Psoas muscle (tissue), 8 donors: Measurements from ENCODE around the gene TCF7L1. TPM values are rescaled to one million over a fixed set of nuclear protein-coding genes. Genes with fewer than 3 reads are reported as not detected.

Experiments
- ATAC-seq, 4 donors: fragments of 200-7000 bp; cut with Tn5 transposase; one replicate each; pipeline ENCODE4 v1.9.1; 2020; ENCODE audit warnings: moderate library complexity in 3 of 4, mild to moderate bottlenecking in 2 of 4
- DNase-seq, 2 donors: peaks; one replicate each; pipeline ENCODE4 v3.0.0-alpha.2; 2020
- H3K27ac ChIP-seq: fragments of 200-600 bp; one replicate; pipeline ENCODE4 v1.8.0; 2022
- H3K27me3 ChIP-seq, 3 donors: fragments of 200-600 bp in 1 of 3; one replicate each; pipeline versions ENCODE4 v1.6.1 to v1.8.0; 2013 to 2022; ENCODE audit warnings: low read length in 2 of 3, mild to moderate bottlenecking in 2 of 3, moderate library complexity in 1 of 3; ENCODE audit not compliant: insufficient read depth in 3 of 3
- H3K36me3 ChIP-seq, 2 donors: fragments of 200-600 bp in 1 of 2; one replicate each; pipeline versions ENCODE4 v1.6.1 to v1.8.0; 2013 to 2022; ENCODE audit warnings: low read depth in 1 of 2, mild to moderate bottlenecking in 1 of 2, moderate library complexity in 1 of 2; ENCODE audit not compliant: insufficient read depth in 1 of 2
- H3K4me1 ChIP-seq: fragments of 200-600 bp; one replicate; pipeline ENCODE4 v1.8.0; 2022
- H3K4me3 ChIP-seq: fragments of 200-600 bp; one replicate; pipeline ENCODE4 v1.8.0; 2022; ENCODE audit warnings: mild to moderate bottlenecking
- H3K9me3 ChIP-seq: fragments of 200-600 bp; one replicate; pipeline ENCODE4 v1.8.0; 2022
- WGBS, 3 donors: extraction: QIAGEN DNeasy Blood & Tissue Kit; methylation state at CpG; one replicate each; pipeline versions ENCODE4 v1.1.6 to v1.1.7; 2013; 5-methylcytosine and 5-hydroxymethylcytosine counted together
- intact Hi-C, 2 donors: fragments of 100-400 bp; cut with DNase I; formaldehyde crosslinking; loops; one replicate each; pipeline versions ENCODE4 v1.11.0 to v1.14.2; 2022
- polyA plus RNA-seq, 3 donors: library from polyadenylated mRNA; stranded (reverse); fragments of 200-250 nt; gene quantifications; one replicate each; pipeline ENCODE4 v1.2.3, GENCODE V29; 2013
- total RNA-seq, 4 donors: library from RNA; stranded (reverse); fragmentation: NEBNext Ultra II Directional in 2 of 4; extraction: Animal tissue kit (Norgen Biotek cat#: 25700) in 2 of 4; gene quantifications; one replicate each; pipeline versions ENCODE4 v1.2.1 to v1.2.4, GENCODE V29; 2021 to 2023
- TF ChIP-seq, protein P1 (sequence below): fragments of 200-600 bp; IDR thresholded peaks from one replicate; pipeline ENCODE4 v1.8.0; 2022; ENCODE audit warnings: antibody characterized with exemption
- donor health status: healthy with polysubstance abuse.
- donor health status: DM: no; HTN: no; CAD: no; lungs with moderate emphysema.
- donor health status: Bipolar disorder and iron deficiency.
- donor health status: healthy.
- donor health status: DM: yes; HTN: yes; CAD: no.
- donor health status: DM: no; HTN: no; CAD: no.
- donor health status: DM: no; HTN: no; CAD: no.
- donor health status: DM: yes; HTN: yes; CAD: no.

Gene TCF7L1
- total and polyA plus RNA-seq, 7 donors, result 2.1 to 13.3 (median 6.1) TPM

DNA sequence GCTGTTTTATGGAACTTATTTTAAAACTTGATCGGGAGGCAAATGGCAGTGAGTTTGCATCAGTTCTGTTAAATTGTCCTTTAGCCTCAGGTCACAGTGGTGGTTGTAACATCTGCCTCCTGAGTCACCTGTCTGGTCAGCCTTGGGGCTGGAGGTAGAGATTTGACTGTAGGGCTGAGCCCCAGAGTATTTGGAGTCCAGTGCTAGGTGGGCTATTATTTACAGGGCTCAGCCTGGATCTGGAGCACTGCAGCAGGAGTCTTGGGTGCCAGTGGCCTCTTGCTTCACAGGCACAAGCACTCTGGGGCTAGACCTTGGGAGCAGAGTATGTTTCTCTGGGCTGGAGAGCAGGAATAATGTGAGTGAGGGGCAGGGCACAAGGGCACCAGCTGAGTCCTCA lies 32.8 kb downstream of the TCF7L1 start:
- Histone ChIP-seq H3K4me3 (no peak overlapping the region), H3K27me3 (no peaks in the 10 kb centered on the region), H3K4me1 (peaks cover 49% of the 10 kb centered on the region), H3K27ac (no peak overlapping the region), H3K9me3 (no peaks in the 10 kb centered on the region), H3K36me3 (no peaks in the 10 kb centered on the region)
- DNase-seq, result no peak
- TF ChIP-seq, protein P1, sequence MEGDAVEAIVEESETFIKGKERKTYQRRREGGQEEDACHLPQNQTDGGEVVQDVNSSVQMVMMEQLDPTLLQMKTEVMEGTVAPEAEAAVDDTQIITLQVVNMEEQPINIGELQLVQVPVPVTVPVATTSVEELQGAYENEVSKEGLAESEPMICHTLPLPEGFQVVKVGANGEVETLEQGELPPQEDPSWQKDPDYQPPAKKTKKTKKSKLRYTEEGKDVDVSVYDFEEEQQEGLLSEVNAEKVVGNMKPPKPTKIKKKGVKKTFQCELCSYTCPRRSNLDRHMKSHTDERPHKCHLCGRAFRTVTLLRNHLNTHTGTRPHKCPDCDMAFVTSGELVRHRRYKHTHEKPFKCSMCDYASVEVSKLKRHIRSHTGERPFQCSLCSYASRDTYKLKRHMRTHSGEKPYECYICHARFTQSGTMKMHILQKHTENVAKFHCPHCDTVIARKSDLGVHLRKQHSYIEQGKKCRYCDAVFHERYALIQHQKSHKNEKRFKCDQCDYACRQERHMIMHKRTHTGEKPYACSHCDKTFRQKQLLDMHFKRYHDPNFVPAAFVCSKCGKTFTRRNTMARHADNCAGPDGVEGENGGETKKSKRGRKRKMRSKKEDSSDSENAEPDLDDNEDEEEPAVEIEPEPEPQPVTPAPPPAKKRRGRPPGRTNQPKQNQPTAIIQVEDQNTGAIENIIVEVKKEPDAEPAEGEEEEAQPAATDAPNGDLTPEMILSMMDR, result no peak
- intact Hi-C loops, result no loop called here
- 71 to 91% (median 81%) methylated on average over 1 of the region's 1 CpG for WGBS, 3 donors
- peak in 1 of 4 donors; percentile 20 for ATAC-seq

DNA sequence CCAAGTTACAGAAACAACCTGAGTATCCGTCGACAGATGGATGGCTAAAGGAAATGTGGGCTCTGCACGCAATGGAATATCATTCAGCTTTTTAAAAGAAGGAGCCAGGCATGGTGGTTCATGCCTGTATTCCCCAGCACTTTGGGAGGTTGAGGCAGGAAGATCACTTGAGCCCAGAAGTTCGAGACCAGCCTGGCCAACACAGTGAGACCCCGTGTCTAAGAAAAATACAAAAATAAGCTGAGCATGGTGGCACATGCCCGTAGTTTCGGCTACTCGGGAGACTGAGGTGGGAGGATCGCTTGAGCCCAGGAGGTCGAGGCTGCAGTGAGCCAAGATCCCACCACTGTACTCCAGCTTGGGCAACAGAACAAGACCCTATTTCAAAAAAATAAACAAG lies 34.3 kb downstream of the TCF7L1 start:
- ATAC-seq, result no peak
- Histone ChIP-seq H3K4me1 (peaks cover 36% of the 10 kb centered on the region), H3K4me3 (no peak overlapping the region), H3K27ac (no peak overlapping the region), H3K9me3 (no peaks in the 10 kb centered on the region), H3K36me3 (no peaks in the 10 kb centered on the region), H3K27me3 (no peaks in the 10 kb centered on the region)
- intact Hi-C loops, result no loop called here
- 97 to 98% (median 97%) methylated on average over 10 of the region's 10 CpGs for WGBS, 3 donors
- TF ChIP-seq, protein P1, result no peak
- DNase-seq, result no peak

DNA sequence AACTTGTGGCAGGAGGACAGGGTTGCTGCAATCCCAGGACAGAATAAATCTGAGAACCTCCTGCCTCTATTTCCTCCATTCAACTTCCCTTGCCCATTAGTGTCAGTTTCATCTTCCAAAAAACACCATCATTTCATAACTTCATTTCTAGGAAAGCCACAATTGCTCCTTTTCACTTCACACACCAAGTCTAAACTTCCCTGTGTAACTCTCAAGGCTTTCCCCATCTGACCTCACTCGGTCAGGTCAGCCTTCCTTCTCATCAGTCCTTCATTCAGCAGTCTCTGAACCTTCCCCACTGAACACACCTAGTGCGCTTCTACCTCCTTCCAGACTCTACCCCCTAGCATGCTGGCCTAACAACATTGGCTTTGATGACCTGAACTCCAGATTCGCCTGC lies 35.8 kb downstream of the TCF7L1 start:
- 96 to 99% (median 98%) methylated on average over 3 of the region's 3 CpGs for WGBS, 3 donors
- intact Hi-C loops, result no loop called here
- DNase-seq (no peak), ATAC-seq (no peak)
- H3K27ac ChIP-seq, result no peak overlapping the region
- H3K9me3 ChIP-seq, result no peaks in the 10 kb centered on the region
- no peak overlapping the region for H3K4me3 ChIP-seq
- peaks cover 33% of the 10 kb centered on the region for H3K4me1 ChIP-seq
- no peaks in the 10 kb centered on the region for H3K27me3 ChIP-seq
- TF ChIP-seq, protein P1, result no peak
- H3K36me3 ChIP-seq, result no peaks in the 10 kb centered on the region

DNA sequence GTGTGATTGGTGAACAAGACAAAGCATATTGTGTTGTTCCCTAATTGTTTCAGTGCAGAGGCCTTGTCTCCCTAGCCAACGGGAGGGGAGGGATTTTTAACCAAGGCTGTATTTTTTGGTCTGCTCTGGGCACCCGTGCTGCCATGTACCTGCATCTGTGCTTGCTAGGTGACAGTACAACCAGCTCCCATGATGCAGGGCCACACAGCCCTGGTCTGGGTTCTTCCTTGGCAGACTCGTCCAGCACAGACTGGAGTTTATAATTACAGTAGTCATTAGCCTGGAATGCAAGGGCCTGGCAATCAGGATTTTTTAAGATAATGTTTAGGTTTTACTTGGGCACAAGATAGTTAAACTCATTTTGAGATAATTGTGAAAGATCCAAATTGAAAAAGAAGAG lies 36.4 kb downstream of the TCF7L1 start:
- WGBS, 3 donors, result 78 to 84% (median 81%) methylated on average over 3 of the region's 3 CpGs
- no peak overlapping the region for H3K27ac ChIP-seq
- no peaks in the 10 kb centered on the region for H3K36me3 ChIP-seq
- TF ChIP-seq, protein P1, result no peak
- intact Hi-C loops, result no loop called here
- ATAC-seq (no peak), DNase-seq (no peak)
- no peaks in the 10 kb centered on the region for H3K27me3 ChIP-seq
- peaks cover 33% of the 10 kb centered on the region for H3K4me1 ChIP-seq
- H3K9me3 ChIP-seq, result no peaks in the 10 kb centered on the region
- H3K4me3 ChIP-seq, result no peak overlapping the region

DNA sequence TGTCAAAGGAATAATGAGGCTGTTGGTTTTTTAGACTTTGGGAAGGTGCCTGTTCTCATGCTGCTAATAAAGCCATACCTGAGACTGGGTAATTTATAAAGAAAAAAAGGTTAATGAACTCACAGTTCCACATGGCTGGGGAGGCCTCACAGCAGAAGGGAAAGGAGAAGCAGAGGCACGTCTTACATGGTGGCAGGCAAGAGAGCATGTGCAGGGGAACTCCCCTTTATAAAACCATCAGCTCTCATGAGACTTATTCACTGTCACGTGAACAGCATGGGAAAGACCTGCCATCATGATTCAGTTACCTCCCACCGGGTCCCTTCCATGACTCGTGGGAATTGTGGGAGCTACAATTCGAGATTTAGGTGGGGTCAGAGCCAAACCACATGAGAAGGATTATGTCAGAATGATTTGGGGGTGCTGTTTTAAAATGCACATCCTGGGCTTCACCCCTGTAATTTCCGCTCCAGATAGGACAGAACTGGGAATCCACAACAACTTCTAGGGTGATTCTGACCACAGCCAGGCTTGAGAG lies 37.8 kb downstream of the TCF7L1 start:
- DNase-seq (no peak), ATAC-seq (no peak)
- peaks cover 35% of the 10 kb centered on the region for H3K4me1 ChIP-seq
- H3K9me3 ChIP-seq, result no peaks in the 10 kb centered on the region
- intact Hi-C loops, result loop anchor here in 1 of 2 donors (5.0 kb wide), 1 partner anchor 34 kb away; no protein-coding TSS in a partner anchor
- no peak overlapping the region for H3K27ac ChIP-seq
- H3K36me3 ChIP-seq, result no peaks in the 10 kb centered on the region
- H3K27me3 ChIP-seq, result no peaks in the 10 kb centered on the region
- TF ChIP-seq, protein P1, result no peak
- H3K4me3 ChIP-seq, result no peak overlapping the region
- 86 to 89% (median 88%) methylated on average over 6 of the region's 6 CpGs for WGBS, 3 donors
